SJSA1 (cell line): ENCODE results near the gene PI4KB. TPM values are rescaled to one million over a fixed set of nuclear protein-coding genes. Genes with fewer than 3 reads are reported as not detected.

Experiments used
- DNase-seq, 2 experiments: peaks; one replicate each; pipeline ENCODE4 v3.0.0-alpha.2; 2015 to 2020; ENCODE audit warnings: low spot score in 2 of 2, low read depth in 1 of 2
- H3K27ac ChIP-seq: fragments of 250-450 bp; sonication (Bioruptor Pico); 2 replicates; pipeline ENCODE4 v1.5.1; 2020; ENCODE audit warnings: mild to moderate bottlenecking, moderate library complexity
- H3K27me3 ChIP-seq: fragments of 250-450 bp; sonication (Bioruptor Pico); replicated peaks from 2 replicates; pipeline ENCODE4 v1.5.1; 2020; ENCODE audit warnings: mild to moderate bottlenecking, moderate library complexity
- H3K36me3 ChIP-seq: fragments of 250-450 bp; sonication (Bioruptor Pico); 2 replicates; pipeline ENCODE4 v1.5.1; 2020; ENCODE audit warnings: mild to moderate bottlenecking
- H3K4me1 ChIP-seq: fragments of 250-450 bp; sonication (Bioruptor Pico); replicated peaks from 2 replicates; pipeline ENCODE4 v1.6.1; 2021; ENCODE audit warnings: mild to moderate bottlenecking
- H3K4me3 ChIP-seq: fragments of 250-450 bp; sonication (Bioruptor Pico); 2 replicates; pipeline ENCODE4 v1.5.1; 2020; ENCODE audit warnings: mild to moderate bottlenecking
- H3K9me3 ChIP-seq: fragments of 250-450 bp; sonication (Bioruptor Pico); replicated peaks from 2 replicates; pipeline ENCODE4 v1.5.1; 2020; ENCODE audit warnings: mild to moderate bottlenecking
- total RNA-seq: library from RNA; depleted of rRNA; stranded (reverse); fragments of >200 nt; shearing (Covaris generic); gene quantifications from 2 replicates; pipeline ENCODE4 v1.2.3, GENCODE V29; 2014

The PI4KB gene
- total RNA-seq, 1 experiment from 2014 or later = 60.4 TPM

GRCh38 chr1:151311589-151312331 is 15.5 kb downstream of the PI4KB start:
- peak; percentile 93 to 98 for DNase-seq
- H3K27me3 ChIP-seq = no peaks in the 10 kb centered on the region
- no peak overlapping the region for H3K4me3 ChIP-seq
- no peaks in the 10 kb centered on the region for H3K9me3 ChIP-seq
- peaks cover 72% of the 10 kb centered on the region for H3K4me1 ChIP-seq
- H3K36me3 ChIP-seq = peaks cover 93% of the 10 kb centered on the region
- peak overlapping the region; percentile 95 for H3K27ac ChIP-seq

- no peaks in the 10 kb centered on the region for H3K27me3 ChIP-seq
- no peak for DNase-seq
- no peak overlapping the region for H3K4me3 ChIP-seq
- peaks cover 72% of the 10 kb centered on the region for H3K4me1 ChIP-seq
- peaks cover 93% of the 10 kb centered on the region for H3K36me3 ChIP-seq
- peak overlapping the region; percentile 41 for H3K27ac ChIP-seq
- no peaks in the 10 kb centered on the region for H3K9me3 ChIP-seq
Observed at GRCh38 chr1:151311011-151311410, 16.2 kb downstream of the PI4KB start.

DNA sequence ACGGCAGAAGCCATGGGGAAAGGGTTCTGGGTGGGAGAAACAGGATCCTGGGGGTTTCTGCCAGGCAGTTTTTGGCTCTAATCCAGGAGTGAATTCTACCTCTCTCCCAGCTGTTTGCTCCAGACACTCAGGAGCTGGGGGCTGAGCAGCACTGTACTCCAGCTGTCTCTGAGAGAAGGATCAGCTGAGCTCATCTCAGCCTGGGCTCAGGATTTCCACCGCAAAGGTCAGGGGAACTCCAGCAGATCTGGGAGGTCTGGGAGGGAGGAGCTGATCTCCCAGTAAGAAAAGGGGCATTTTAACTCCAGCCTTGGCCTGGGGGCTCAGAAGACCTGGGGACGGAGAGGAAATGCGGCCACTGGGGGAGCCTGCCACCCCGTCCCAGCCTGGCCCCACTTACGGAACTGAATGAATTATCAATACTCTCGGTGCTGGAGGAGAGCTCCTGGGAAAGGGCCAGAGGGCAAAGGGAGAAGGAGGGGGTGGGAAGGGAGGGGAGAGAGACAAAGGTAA is 17.3 kb downstream of the PI4KB start:
- H3K27me3 ChIP-seq = no peaks in the 10 kb centered on the region
- no peak overlapping the region for H3K4me3 ChIP-seq
- H3K36me3 ChIP-seq = peaks cover 93% of the 10 kb centered on the region
- H3K9me3 ChIP-seq = no peaks in the 10 kb centered on the region
- peaks cover 64% of the 10 kb centered on the region for H3K4me1 ChIP-seq
- H3K27ac ChIP-seq = peak overlapping the region; percentile 11; the same call in 1 of the 2 replicates
- DNase-seq = peak in 1 of 2 experiments; percentile 43

- no peak for DNase-seq
- H3K27ac ChIP-seq = no peak overlapping the region
- H3K27me3 ChIP-seq = no peaks in the 10 kb centered on the region
- H3K4me1 ChIP-seq = no peaks in the 10 kb centered on the region
- no peaks in the 10 kb centered on the region for H3K9me3 ChIP-seq
- H3K36me3 ChIP-seq = peaks cover 94% of the 10 kb centered on the region
- no peak overlapping the region for H3K4me3 ChIP-seq
Observed at GRCh38 chr1:151294742-151295462, 32.3 kb downstream of the PI4KB start.

DNA sequence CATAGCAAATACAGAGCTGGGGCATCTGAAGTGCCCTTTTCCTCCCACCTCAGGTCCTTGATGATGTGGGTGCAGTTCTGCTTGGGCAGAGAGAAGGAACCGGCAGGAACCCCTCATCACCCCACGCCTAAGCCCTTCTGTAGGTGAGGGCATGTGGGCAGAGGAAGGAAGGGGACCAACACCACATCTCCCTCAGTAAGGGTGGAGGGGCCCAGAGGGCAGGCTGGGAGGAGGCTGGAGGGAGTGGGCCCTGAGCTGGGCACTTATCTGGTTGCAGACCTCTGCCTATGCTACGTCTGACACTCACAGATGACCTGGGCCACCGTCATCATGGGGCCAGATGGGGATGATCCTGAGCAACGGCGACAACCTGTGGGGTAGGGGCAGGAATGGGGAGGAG is 34.1 kb downstream of the PI4KB start:
- no peaks in the 10 kb centered on the region for H3K4me1 ChIP-seq
- no peak overlapping the region for H3K4me3 ChIP-seq
- H3K27me3 ChIP-seq = no peaks in the 10 kb centered on the region
- H3K27ac ChIP-seq = no peak overlapping the region
- H3K36me3 ChIP-seq = peaks cover 94% of the 10 kb centered on the region
- DNase-seq = no peak
- no peaks in the 10 kb centered on the region for H3K9me3 ChIP-seq

DNA sequence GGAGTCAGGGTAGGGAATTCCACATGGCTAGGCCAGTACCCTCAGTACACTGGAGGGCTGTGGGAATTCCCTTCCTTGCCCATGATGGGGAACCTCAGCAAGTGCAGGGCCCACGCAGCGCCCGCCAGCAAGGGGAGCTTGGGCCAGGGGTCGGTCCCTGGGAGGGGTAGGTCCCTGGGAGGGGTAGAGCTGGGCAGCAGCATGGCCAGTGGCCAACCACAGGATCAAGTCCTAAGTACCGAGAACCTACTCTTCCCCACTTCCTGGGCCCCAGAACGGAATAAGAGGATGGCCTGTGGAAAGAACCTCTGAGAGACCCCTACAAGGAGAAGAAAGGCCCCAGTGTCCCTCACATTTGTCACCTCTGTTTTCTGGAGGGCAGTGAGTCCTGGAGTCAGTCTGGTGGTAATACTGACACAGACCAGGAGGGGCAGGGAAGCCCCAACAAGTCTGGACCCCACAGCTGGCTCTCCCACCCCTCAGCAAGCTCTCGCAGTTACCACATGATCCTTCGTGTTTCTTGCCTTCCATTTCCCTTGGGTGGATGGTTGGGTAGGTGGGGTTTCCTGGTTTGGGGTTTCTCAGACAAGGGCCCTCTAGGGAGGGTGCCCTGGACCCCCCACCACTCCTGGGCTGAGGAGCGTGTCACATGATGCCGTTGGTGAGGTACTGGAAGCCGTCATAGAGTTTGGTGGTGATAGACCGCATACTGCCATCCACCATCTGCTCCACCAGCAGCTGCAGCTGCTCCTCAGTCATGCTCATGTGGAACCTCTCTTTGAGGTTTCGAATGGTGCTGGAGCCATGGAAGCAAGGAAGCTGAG is 34.8 kb downstream of the PI4KB start:
- no peak overlapping the region for H3K27ac ChIP-seq
- no peak for DNase-seq
- H3K36me3 ChIP-seq = peaks cover 94% of the 10 kb centered on the region
- H3K27me3 ChIP-seq = no peaks in the 10 kb centered on the region
- H3K9me3 ChIP-seq = no peaks in the 10 kb centered on the region
- H3K4me3 ChIP-seq = no peak overlapping the region
- no peaks in the 10 kb centered on the region for H3K4me1 ChIP-seq

GRCh38 chr1:151290709-151291303 is 36.4 kb downstream of the PI4KB start:
- no peaks in the 10 kb centered on the region for H3K27me3 ChIP-seq
- no peak for DNase-seq
- H3K4me3 ChIP-seq = no peak overlapping the region
- no peaks in the 10 kb centered on the region for H3K9me3 ChIP-seq
- H3K27ac ChIP-seq = no peak overlapping the region
- H3K4me1 ChIP-seq = no peaks in the 10 kb centered on the region
- H3K36me3 ChIP-seq = peaks cover 96% of the 10 kb centered on the region

GRCh38 chr1:151289991-151290708 is 37.1 kb downstream of the PI4KB start:
- DNase-seq = no peak
- H3K27me3 ChIP-seq = no peaks in the 10 kb centered on the region
- H3K4me1 ChIP-seq = no peaks in the 10 kb centered on the region
- H3K36me3 ChIP-seq = peaks cover 93% of the 10 kb centered on the region
- H3K4me3 ChIP-seq = no peak overlapping the region
- no peak overlapping the region for H3K27ac ChIP-seq
- no peaks in the 10 kb centered on the region for H3K9me3 ChIP-seq

DNA sequence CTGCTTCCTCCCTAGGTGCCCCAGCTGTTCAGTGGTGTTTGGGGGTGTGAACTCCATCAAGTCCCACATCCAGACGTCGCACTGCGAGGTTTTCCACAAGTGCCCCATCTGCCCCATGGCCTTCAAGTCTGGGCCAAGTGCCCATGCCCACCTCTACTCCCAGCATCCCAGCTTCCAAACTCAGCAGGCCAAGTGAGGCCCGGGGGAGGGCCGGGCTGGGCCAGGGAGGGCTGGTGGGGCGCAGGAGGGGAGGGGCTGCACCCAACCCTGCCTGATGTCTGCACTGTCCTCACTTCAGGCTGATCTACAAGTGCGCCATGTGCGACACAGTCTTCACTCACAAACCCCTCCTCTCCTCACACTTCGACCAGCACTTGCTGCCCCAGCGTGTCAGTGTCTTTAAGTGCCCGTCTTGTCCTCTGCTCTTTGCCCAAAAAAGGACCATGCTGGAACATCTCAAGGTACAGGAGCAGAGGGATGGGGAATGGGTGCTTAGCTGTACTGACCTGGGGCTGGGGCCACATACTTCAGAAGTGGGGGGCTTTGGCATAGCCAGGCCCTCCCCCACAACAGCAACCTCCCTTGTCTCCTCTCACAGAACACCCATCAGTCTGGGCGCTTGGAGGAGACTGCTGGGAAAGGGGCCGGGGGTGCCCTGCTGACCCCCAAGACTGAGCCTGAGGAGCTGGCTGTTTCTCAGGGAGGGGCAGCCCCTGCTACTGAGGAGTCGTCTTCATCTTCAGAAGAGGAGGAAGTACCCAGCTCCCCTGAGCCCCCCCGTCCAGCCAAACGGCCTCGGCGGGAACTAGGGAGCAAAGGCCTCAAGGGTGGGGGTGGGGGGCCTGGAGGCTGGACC is 37.9 kb downstream of the PI4KB start:
- no peak overlapping the region for H3K27ac ChIP-seq
- no peaks in the 10 kb centered on the region for H3K9me3 ChIP-seq
- no peaks in the 10 kb centered on the region for H3K4me1 ChIP-seq
- H3K27me3 ChIP-seq = no peaks in the 10 kb centered on the region
- no peak overlapping the region for H3K4me3 ChIP-seq
- no peak for DNase-seq
- peaks cover 85% of the 10 kb centered on the region for H3K36me3 ChIP-seq

- peaks cover 77% of the 10 kb centered on the region for H3K36me3 ChIP-seq
- peaks cover 3% of the 10 kb centered on the region; the same call in 1 of the 2 replicates for H3K4me1 ChIP-seq
- no peaks in the 10 kb centered on the region for H3K9me3 ChIP-seq
- no peak overlapping the region for H3K4me3 ChIP-seq
- no peaks in the 10 kb centered on the region for H3K27me3 ChIP-seq
- H3K27ac ChIP-seq = no peak overlapping the region
- DNase-seq = no peak
Observed at GRCh38 chr1:151288502-151288901, 38.7 kb downstream of the PI4KB start.

GRCh38 chr1:151287767-151288500 is 39.3 kb downstream of the PI4KB start:
- Histone ChIP-seq H3K4me1 (peaks cover 8% of the 10 kb centered on the region), H3K27me3 (no peaks in the 10 kb centered on the region), H3K27ac (no peak overlapping the region), H3K9me3 (no peaks in the 10 kb centered on the region), H3K4me3 (no peak overlapping the region), H3K36me3 (peaks cover 74% of the 10 kb centered on the region)
- DNase-seq = no peak

DNA sequence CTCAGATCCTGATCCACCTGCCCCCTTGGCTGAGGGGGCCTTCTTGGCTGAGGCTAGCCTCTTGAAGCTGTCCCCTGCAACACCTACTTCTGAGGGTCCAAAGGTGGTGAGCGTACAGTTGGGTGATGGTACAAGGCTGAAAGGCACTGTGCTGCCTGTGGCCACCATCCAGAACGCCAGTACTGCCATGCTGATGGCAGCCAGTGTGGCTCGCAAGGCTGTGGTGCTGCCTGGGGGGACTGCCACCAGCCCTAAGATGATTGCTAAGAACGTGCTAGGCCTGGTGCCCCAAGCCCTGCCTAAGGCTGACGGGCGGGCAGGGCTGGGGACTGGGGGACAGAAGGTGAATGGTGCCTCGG is 39.9 kb downstream of the PI4KB start:
- Histone ChIP-seq H3K27me3 (no peaks in the 10 kb centered on the region), H3K4me3 (no peak overlapping the region), H3K9me3 (no peaks in the 10 kb centered on the region), H3K27ac (no peak overlapping the region), H3K36me3 (peaks cover 73% of the 10 kb centered on the region), H3K4me1 (peaks cover 11% of the 10 kb centered on the region)
- DNase-seq = no peak
